ENCODE measurements around the gene PPFIBP2.

Gene PPFIBP2

GRCh38 chr11:7621090-7621489 lies 107.3 kb downstream of the PPFIBP2 start:
- no peak for DNase-seq

DNA sequence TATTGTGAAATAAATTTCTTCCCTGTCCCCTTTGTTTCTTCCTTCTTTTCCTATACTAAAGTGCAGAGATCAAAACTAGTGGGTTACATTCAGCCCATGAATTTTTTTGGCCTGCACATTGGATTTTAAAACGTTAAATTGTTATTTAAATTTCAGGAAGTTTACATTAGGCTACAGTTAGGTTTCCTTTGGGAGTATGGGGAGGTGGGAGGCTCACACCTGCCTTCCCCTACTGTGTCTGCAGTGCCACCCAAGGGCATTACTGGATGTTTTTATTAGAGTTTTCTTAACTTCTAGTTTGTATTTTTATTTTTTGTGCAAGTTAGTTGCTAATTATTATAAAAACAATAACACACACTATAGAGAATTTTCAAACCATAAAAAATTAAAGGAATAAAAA lies 107.8 kb downstream of the PPFIBP2 start:
- DNase-seq = no peak

GRCh38 chr11:7622721-7623120 lies 108.9 kb downstream of the PPFIBP2 start:
- no peak for DNase-seq

- DNase-seq = no peak
These were observed 114.9 kb downstream of the PPFIBP2 start for GRCh38 chr11:7628660-7629059.

DNA sequence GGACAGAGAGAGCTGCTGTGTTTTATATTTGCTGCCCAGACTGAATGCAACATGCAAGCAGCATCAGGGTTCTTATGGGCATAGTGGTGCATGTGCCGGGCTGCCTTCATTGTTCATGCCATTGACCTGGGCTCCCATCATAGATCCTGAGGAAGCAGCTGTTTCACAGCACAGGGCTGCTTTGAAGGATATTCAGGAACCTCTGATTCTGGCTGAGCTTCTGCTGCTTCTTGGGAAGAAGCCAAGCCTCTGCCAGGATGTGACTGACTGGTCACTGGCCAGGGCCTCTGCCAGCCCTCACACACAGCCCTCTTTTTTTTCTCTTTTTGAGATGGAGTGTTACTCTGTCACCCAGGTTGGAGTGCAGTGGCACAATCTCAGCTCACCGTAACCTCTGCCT lies 116.2 kb downstream of the PPFIBP2 start:
- peak in 34 of 51 donors; percentile 6 to 80 (median 24) for DNase-seq

GRCh38 chr11:7632211-7632610 lies 118.4 kb downstream of the PPFIBP2 start:
- DNase-seq = no peak

GRCh38 chr11:7635137-7635536 lies 121.3 kb downstream of the PPFIBP2 start:
- DNase-seq = peak in 39 of 51 donors; percentile 18 to 82 (median 56)

GRCh38 chr11:7635708-7636107 lies 121.9 kb downstream of the PPFIBP2 start:
- no peak for DNase-seq

DNA sequence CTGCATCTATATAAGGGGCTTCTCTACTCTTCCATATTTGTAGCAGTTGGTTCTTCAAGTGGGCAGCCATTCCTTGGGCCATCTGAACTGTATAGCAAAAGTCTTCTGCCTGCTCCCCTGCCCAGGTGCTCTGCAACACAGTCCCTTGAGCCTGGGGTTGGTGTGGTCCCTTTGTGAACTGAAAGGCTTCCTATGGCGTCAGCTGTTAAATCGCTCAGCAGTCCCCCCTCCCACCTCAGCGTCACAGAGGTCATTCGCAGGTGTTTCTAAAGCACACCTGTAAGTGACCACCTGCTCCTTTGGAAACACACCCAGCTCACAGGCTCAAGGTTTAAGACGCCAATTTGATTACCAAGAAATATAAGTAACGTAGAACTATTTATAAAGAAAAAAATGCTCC lies 122.6 kb downstream of the PPFIBP2 start:
- no peak for DNase-seq

- DNase-seq = no peak
These were observed 123.8 kb downstream of the PPFIBP2 start for GRCh38 chr11:7637447-7638157.

GRCh38 chr11:7638710-7639642 lies 125.2 kb downstream of the PPFIBP2 start:
- no peak for DNase-seq

GRCh38 chr11:7639643-7640025 lies 125.8 kb downstream of the PPFIBP2 start:
- no peak for DNase-seq

GRCh38 chr11:7640816-7641215 lies 127.0 kb downstream of the PPFIBP2 start:
- DNase-seq = no peak

DNA sequence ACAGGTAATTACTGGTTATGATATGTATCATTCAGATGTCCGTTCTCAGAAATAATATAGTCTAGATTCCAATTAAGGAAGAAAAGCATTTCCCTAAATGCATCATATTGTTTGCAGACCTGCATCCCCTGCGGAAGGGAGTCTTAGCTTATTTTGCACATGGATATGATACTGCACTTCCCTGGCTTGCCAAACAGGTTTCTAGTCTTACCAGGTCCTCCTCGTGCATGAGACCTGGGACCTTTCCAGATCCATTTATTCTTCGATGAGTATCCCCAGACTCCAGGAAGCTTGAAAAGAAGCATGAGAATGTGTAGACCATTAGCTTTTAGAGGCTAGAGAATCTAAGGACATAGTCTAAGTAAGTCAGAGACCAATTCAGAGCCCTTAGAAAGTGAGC lies 128.9 kb downstream of the PPFIBP2 start:
- no peak for DNase-seq

- no peak for DNase-seq
These were observed 129.5 kb downstream of the PPFIBP2 start for GRCh38 chr11:7643314-7643713.

- no peak for DNase-seq
These were observed 131.4 kb downstream of the PPFIBP2 start for GRCh38 chr11:7645206-7645605.

GRCh38 chr11:7646866-7647265 lies 133.1 kb downstream of the PPFIBP2 start:
- no peak for DNase-seq

DNA sequence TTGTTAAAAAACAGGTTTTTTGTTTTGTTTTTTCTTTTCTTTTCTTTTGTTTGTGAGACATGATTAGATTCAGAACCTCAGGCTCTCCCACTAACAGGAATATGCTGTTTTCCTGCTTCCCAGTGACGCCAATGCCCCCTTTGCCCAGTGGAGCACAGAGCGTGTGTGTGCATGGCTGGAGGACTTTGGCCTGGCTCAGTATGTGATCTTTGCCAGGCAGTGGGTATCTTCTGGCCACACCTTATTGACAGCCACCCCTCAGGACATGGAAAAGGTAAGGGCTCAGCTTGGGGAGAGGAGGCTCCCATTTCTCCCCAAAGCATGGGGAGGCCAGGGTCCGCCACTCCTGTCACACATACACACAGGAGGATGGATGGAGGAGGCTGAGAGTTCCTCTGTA lies 134.5 kb downstream of the PPFIBP2 start:
- no peak for DNase-seq

DNA sequence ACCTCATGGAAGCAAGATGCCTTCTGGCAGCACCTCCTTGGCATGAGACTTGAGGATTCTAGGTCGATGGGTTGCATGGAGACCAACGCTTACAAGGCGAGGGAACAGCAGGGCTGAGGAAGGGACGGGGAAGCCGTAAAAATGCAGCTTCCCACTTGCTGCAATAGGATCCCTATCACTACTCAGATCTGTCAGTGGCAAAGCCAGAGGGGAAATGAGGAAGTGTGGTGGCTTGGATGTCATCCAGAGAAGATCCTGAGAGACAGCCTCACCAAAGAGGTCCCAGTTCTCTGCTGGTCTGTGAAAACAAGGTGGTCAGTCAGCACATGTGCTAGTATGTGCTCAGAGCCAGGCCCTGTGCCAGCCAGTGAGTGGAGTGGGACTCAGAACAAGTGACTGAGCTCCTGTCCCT lies 137.3 kb downstream of the PPFIBP2 start:
- DNase-seq = peak in 14 of 51 donors; percentile 13 to 64 (median 36)

- DNase-seq = peak in 44 of 51 donors; percentile 27 to 88 (median 64)
These were observed 137.9 kb downstream of the PPFIBP2 start for GRCh38 chr11:7651700-7652099.

GRCh38 chr11:7654195-7654705 lies 140.5 kb downstream of the PPFIBP2 start:
- DNase-seq = no peak

Measured in hypothalamus (tissue), 51 donors.